Measurements from ENCODE around the gene TICRR. TPM values are rescaled to one million over a fixed set of nuclear protein-coding genes. Genes with fewer than 3 reads are reported as not detected.

The TICRR gene
- polyA plus RNA-seq, 2 of the 4 experiments (the other 2 are of a cell fraction), result 7.8 to 11.6 TPM

DNA sequence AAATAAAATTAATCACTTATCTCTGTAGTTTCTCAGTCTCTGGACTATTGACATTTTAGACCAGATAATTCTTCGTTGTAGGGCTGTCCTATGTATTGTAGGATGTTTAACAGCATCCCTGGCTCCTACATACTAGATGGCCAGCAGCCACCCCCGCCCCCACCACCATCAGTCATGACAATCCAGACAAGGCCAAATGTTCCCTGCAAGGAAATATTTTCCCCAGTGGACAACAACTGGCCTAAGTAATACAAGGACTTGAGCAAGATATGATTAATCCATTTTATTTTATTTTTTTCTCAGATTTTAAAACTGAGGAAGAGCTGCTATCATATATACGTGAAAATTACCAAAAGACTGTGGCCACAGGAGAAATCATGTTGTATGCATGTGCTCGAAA is 23.8 kb downstream of the TICRR start:
- Histone ChIP-seq H3K4me1 (no peaks in the 10 kb centered on the region), H3K4me3 (no peak overlapping the region), H3K27ac (no peak overlapping the region), H3K4me2 (no peak overlapping the region), H3K9me3 (no peaks in the 10 kb centered on the region)
- CTCF ChIA-PET, result interaction anchor here (0.6 to 1.4 kb wide), 2 partner anchors 14 to 102 kb away, joined by 3 read pairs; no protein-coding TSS in a partner anchor
- no peak for FAIRE-seq
- 94% methylated on average over 4 of the region's 4 CpGs for WGBS (ENCODE audit: missing lambda C conversion rate)
- no peak for TF ChIP-seq TP53 (CRISPR knock-in tag; IDR thresholded peaks at IDR 0.05)
- no peak for TF ChIP-seq EP300 (IDR thresholded peaks at IDR 0.05)
- TF ChIP-seq BHLHE40 (IDR thresholded peaks at IDR 0.05; ENCODE audit: low read depth, low read length), result no peak
- no peak for TF ChIP-seq FOSB (CRISPR knock-in tag; IDR thresholded peaks at IDR 0.05)
- TF ChIP-seq, protein P1, sequence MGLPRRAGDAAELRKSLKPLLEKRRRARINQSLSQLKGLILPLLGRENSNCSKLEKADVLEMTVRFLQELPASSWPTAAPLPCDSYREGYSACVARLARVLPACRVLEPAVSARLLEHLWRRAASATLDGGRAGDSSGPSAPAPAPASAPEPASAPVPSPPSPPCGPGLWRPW (IDR thresholded peaks at IDR 0.05), result no peak
- TF ChIP-seq, protein P2, sequence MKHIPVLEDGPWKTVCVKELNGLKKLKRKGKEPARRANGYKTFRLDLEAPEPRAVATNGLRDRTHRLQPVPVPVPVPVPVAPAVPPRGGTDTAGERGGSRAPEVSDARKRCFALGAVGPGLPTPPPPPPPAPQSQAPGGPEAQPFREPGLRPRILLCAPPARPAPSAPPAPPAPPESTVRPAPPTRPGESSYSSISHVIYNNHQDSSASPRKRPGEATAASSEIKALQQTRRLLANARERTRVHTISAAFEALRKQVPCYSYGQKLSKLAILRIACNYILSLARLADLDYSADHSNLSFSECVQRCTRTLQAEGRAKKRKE (CRISPR knock-in tag; IDR thresholded peaks at IDR 0.05; ENCODE audit: low read depth), result no peak
- TF ChIP-seq TFCP2L1 (CRISPR knock-in tag; IDR thresholded peaks at IDR 0.05), result no peak
- TF ChIP-seq ESRRA (IDR thresholded peaks at IDR 0.05; ENCODE audit: borderline replicate concordance, low read length), result no peak
- no peak for TF ChIP-seq KDM1A (IDR thresholded peaks at IDR 0.05; ENCODE audit: low read depth)
- no peak for TF ChIP-seq CBX8 (IDR thresholded peaks at IDR 0.05)
- TF ChIP-seq CHD2 (IDR thresholded peaks at IDR 0.05; ENCODE audit: low read length, partially characterized antibody), result no peak
- no peak for TF ChIP-seq EHF (CRISPR knock-in tag; IDR thresholded peaks at IDR 0.05)
- no peak for TF ChIP-seq PHF8 (IDR thresholded peaks at IDR 0.05; ENCODE audit: borderline replicate concordance, low read depth)
- TF ChIP-seq FOSL2 (IDR thresholded peaks at IDR 0.05), result no peak
- TF ChIP-seq FOSL2 (CRISPR knock-in tag; IDR thresholded peaks at IDR 0.05), result no peak
- no peak for TF ChIP-seq RAD21 (conservative IDR thresholded peaks at IDR 0.05 in 1 of 2, IDR thresholded peaks at IDR 0.05 in 1 of 2)
- TF ChIP-seq RCOR1 (IDR thresholded peaks at IDR 0.05; ENCODE audit: low read depth, low read length), result no peak
- no peak for TF ChIP-seq NFE2L2 (conservative IDR thresholded peaks at IDR 0.05; ENCODE audit: low read length)
- no peak for TF ChIP-seq RARB (CRISPR knock-in tag; IDR thresholded peaks at IDR 0.05)
- ATAC-seq, result no peak
- DNase-seq (ENCODE audit: low read depth in 1 of 2, low spot score in 1 of 2), result no peak
- POLR2A ChIA-PET, result no interaction called here

DNA sequence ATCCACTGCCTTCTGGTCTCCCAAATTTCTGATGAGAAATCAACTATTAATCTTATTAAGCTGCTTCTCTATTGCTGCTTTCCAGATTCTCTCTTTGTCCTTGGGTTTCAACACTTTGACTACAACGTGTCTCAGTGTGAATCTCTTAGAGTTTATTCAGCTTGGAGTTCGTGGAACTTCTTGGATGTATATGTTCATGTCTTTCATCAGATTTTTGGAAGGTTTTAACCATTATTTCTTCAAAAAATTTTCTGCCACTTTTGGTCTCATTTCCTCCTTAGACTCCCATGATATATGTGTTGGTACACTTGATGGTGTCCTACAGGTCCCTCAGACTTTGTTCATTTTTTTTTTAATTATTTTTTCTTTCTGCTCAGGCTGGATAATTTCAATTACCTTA is 36.0 kb downstream of the TICRR start:
- Histone ChIP-seq H3K27ac (no peak overlapping the region), H3K4me1 (peaks cover 10% of the 10 kb centered on the region), H3K4me3 (no peak overlapping the region), H3K4me2 (no peak overlapping the region), H3K9me3 (peaks cover 10% of the 10 kb centered on the region; the same call in 1 of the 3 replicates)
- CTCF ChIA-PET, result interaction anchor here (0.8 to 5.8 kb wide), 5 partner anchors 9 to 150 kb away, joined by 3 to 27 read pairs (median 4); no protein-coding TSS in a partner anchor
- FAIRE-seq (no peak), ATAC-seq (no peak), DNase-seq (ENCODE audit: low read depth in 1 of 2, low spot score in 1 of 2) (no peak)
- POLR2A ChIA-PET, result no interaction called here
- 95% methylated on average over 2 of the region's 2 CpGs for WGBS (ENCODE audit: missing lambda C conversion rate)
- TF ChIP-seq, protein P3, sequence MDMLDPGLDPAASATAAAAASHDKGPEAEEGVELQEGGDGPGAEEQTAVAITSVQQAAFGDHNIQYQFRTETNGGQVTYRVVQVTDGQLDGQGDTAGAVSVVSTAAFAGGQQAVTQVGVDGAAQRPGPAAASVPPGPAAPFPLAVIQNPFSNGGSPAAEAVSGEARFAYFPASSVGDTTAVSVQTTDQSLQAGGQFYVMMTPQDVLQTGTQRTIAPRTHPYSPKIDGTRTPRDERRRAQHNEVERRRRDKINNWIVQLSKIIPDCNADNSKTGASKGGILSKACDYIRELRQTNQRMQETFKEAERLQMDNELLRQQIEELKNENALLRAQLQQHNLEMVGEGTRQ (IDR thresholded peaks at IDR 0.05), result no peak
- TF ChIP-seq BHLHE40 (IDR thresholded peaks at IDR 0.05; ENCODE audit: low read depth, low read length) (no peak), NR3C1 (IDR thresholded peaks at IDR 0.05) (no peak), EHF (CRISPR knock-in tag; IDR thresholded peaks at IDR 0.05) (no peak)
- TF ChIP-seq, protein P4, sequence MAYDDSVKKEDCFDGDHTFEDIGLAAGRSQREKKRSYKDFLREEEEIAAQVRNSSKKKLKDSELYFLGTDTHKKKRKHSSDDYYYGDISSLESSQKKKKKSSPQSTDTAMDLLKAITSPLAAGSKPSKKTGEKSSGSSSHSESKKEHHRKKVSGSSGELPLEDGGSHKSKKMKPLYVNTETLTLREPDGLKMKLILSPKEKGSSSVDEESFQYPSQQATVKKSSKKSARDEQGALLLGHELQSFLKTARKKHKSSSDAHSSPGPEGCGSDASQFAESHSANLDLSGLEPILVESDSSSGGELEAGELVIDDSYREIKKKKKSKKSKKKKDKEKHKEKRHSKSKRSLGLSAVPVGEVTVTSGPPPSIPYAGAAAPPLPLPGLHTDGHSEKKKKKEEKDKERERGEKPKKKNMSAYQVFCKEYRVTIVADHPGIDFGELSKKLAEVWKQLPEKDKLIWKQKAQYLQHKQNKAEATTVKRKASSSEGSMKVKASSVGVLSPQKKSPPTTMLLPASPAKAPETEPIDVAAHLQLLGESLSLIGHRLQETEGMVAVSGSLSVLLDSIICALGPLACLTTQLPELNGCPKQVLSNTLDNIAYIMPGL (CRISPR knock-in tag; IDR thresholded peaks at IDR 0.05; ENCODE audit: borderline replicate concordance), result no peak
- TF ChIP-seq, protein P5, sequence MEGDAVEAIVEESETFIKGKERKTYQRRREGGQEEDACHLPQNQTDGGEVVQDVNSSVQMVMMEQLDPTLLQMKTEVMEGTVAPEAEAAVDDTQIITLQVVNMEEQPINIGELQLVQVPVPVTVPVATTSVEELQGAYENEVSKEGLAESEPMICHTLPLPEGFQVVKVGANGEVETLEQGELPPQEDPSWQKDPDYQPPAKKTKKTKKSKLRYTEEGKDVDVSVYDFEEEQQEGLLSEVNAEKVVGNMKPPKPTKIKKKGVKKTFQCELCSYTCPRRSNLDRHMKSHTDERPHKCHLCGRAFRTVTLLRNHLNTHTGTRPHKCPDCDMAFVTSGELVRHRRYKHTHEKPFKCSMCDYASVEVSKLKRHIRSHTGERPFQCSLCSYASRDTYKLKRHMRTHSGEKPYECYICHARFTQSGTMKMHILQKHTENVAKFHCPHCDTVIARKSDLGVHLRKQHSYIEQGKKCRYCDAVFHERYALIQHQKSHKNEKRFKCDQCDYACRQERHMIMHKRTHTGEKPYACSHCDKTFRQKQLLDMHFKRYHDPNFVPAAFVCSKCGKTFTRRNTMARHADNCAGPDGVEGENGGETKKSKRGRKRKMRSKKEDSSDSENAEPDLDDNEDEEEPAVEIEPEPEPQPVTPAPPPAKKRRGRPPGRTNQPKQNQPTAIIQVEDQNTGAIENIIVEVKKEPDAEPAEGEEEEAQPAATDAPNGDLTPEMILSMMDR (IDR thresholded peaks at IDR 0.05), result no peak
